Upper lobe of left lung (tissue), 4 donors: ENCODE data around the gene KIF3B.

Source experiments
- EP300 ChIP-seq, 4 donors: sonication (generic); formaldehyde crosslinking; IDR thresholded peaks; one replicate each; pipeline ENCODE4 v1.5.1; 2017; ENCODE audit warnings: antibody characterized with exemption in 4 of 4, control low read depth in 2 of 4
- POLR2A ChIP-seq, 4 donors: fragments of 450-650 bp; IDR thresholded peaks; one replicate each; pipeline ENCODE4 v1.5.1; 2016 to 2017; ENCODE audit warnings: antibody characterized with exemption in 4 of 4, mild to moderate bottlenecking in 2 of 4
- POLR2AphosphoS5 ChIP-seq, 2 donors: sonication (generic); formaldehyde crosslinking; IDR thresholded peaks; one replicate each; pipeline ENCODE4 v1.5.1; 2017; ENCODE audit warnings: antibody characterized with exemption in 2 of 2
- TF ChIP-seq, protein P1 (sequence below), 6 experiments: fragments of 450-650 bp in 4 of 6; fragments of 200-600 bp in 2 of 6; sonication (generic) in 2 of 6; IDR thresholded peaks; one replicate each; pipeline ENCODE4 v1.5.1; 2016 to 2019; ENCODE audit warnings: antibody characterized with exemption in 6 of 6

DNA sequence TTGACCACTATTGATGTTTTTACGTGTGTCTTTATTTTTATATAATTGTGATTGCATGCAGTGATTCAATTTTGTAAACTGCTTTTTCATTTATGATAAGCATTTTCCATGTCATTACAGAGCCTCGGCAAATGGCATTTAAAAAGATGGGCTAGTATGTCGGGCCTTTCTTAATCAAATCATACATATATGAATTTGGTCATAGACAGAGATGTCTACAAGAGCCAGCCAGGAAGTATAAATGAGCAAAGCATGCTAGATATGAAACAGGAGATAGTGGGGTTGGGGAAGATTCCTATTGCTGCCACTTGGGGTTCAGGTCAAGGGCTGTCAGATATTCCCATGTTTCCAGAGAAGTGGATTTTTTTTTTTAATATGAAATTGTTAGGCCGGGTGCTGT lies 20.0 kb downstream of the KIF3B start:
- TF ChIP-seq, protein P1, sequence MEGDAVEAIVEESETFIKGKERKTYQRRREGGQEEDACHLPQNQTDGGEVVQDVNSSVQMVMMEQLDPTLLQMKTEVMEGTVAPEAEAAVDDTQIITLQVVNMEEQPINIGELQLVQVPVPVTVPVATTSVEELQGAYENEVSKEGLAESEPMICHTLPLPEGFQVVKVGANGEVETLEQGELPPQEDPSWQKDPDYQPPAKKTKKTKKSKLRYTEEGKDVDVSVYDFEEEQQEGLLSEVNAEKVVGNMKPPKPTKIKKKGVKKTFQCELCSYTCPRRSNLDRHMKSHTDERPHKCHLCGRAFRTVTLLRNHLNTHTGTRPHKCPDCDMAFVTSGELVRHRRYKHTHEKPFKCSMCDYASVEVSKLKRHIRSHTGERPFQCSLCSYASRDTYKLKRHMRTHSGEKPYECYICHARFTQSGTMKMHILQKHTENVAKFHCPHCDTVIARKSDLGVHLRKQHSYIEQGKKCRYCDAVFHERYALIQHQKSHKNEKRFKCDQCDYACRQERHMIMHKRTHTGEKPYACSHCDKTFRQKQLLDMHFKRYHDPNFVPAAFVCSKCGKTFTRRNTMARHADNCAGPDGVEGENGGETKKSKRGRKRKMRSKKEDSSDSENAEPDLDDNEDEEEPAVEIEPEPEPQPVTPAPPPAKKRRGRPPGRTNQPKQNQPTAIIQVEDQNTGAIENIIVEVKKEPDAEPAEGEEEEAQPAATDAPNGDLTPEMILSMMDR (IDR thresholded peaks at IDR 0.05): no peak
- no peak for TF ChIP-seq POLR2A (IDR thresholded peaks at IDR 0.05)
- no peak for TF ChIP-seq POLR2AphosphoS5 (IDR thresholded peaks at IDR 0.05)
- no peak for TF ChIP-seq EP300 (IDR thresholded peaks at IDR 0.05)
